SK-N-SH (cell line): ENCODE measurements around the gene CCDC102B.

ENCODE experiments used
- EP300 ChIP-seq, 2 experiments: IDR thresholded peaks; 2 replicates each; pipeline versions ENCODE4 v1.4.0 to v1.6.1; 2012; ENCODE audit warnings: borderline replicate concordance in 1 of 2, low read depth in 1 of 2, low read length in 1 of 2
- GATA2 ChIP-seq: sonication (generic); formaldehyde crosslinking; IDR thresholded peaks from 2 replicates; pipeline ENCODE4 v1.5.0; 2020; ENCODE audit warnings: mild to moderate bottlenecking, missing genetic modification reagents
- MXI1 ChIP-seq: IDR thresholded peaks from 2 replicates; pipeline ENCODE4 v1.6.1; 2012; ENCODE audit warnings: mild to moderate bottlenecking, low read depth, low read length, improper control_type of control experiment
- RCOR1 ChIP-seq: fragments of 150-350 bp; IDR thresholded peaks from 2 replicates; pipeline ENCODE4 v1.6.1; 2017; ENCODE audit warnings: antibody characterized with exemption, low read length
- SIN3A ChIP-seq: IDR thresholded peaks from 2 replicates; pipeline ENCODE4 v1.6.1; 2012; ENCODE audit warnings: low read depth, mild to moderate bottlenecking, low read length, moderate library complexity, borderline replicate concordance
- SMC3 ChIP-seq: IDR thresholded peaks from 2 replicates; pipeline ENCODE4 v1.6.1; 2012; ENCODE audit warnings: low read depth, low read length, improper control_type of control experiment
- TF ChIP-seq, protein P1 (sequence below): fragments of 200-600 bp; sonication (generic); IDR thresholded peaks from 2 replicates; pipeline ENCODE4 v1.6.1; 2017; ENCODE audit warnings: antibody characterized with exemption, mild to moderate bottlenecking, moderate library complexity

GRCh38 chr18:68919900-68920299 is 122.0 kb downstream of the CCDC102B start:
- TF ChIP-seq EP300 (IDR thresholded peaks at IDR 0.05; ENCODE audit: borderline replicate concordance in 1 of 2, low read depth in 1 of 2, low read length in 1 of 2) (no peak), MXI1 (no peak), RCOR1 (no peak), GATA2 (CRISPR knock-in tag) (no peak), SMC3 (no peak), SIN3A (no peak)
- TF ChIP-seq, protein P1, sequence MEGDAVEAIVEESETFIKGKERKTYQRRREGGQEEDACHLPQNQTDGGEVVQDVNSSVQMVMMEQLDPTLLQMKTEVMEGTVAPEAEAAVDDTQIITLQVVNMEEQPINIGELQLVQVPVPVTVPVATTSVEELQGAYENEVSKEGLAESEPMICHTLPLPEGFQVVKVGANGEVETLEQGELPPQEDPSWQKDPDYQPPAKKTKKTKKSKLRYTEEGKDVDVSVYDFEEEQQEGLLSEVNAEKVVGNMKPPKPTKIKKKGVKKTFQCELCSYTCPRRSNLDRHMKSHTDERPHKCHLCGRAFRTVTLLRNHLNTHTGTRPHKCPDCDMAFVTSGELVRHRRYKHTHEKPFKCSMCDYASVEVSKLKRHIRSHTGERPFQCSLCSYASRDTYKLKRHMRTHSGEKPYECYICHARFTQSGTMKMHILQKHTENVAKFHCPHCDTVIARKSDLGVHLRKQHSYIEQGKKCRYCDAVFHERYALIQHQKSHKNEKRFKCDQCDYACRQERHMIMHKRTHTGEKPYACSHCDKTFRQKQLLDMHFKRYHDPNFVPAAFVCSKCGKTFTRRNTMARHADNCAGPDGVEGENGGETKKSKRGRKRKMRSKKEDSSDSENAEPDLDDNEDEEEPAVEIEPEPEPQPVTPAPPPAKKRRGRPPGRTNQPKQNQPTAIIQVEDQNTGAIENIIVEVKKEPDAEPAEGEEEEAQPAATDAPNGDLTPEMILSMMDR: no peak
